HEK293 (cell line): ENCODE measurements around the gene PMF1.

Source experiments
- BCL11A ChIP-seq: fragments of 450-650 bp; formaldehyde crosslinking; IDR thresholded peaks from 2 replicates; pipeline ENCODE4 v1.5.1; 2016; ENCODE audit warnings: low read depth, missing biosample characterization, missing genetic modification characterization
- EGR2 ChIP-seq: fragments of 450-650 bp; formaldehyde crosslinking; IDR thresholded peaks from 2 replicates; pipeline ENCODE4 v1.5.1; 2016; ENCODE audit warnings: low read depth, missing biosample characterization, missing genetic modification characterization
- GFI1B ChIP-seq: fragments of 450-650 bp; formaldehyde crosslinking; IDR thresholded peaks from 2 replicates; pipeline ENCODE4 v1.5.1; 2016; ENCODE audit warnings: missing biosample characterization, missing genetic modification characterization
- HOXD13 ChIP-seq: sonication (generic); formaldehyde crosslinking; IDR thresholded peaks from 2 replicates; pipeline ENCODE4 v1.8.0; 2022; ENCODE audit warnings: missing genetic modification reagents, borderline replicate concordance
- MEIS1 ChIP-seq: sonication (generic); formaldehyde crosslinking; IDR thresholded peaks from 2 replicates; pipeline ENCODE4 v1.8.1; 2022; ENCODE audit warnings: missing genetic modification reagents, mild to moderate bottlenecking, borderline replicate concordance
- PRDM1 ChIP-seq: fragments of 450-650 bp; formaldehyde crosslinking; IDR thresholded peaks from 2 replicates; pipeline ENCODE4; 2016; ENCODE audit warnings: missing biosample characterization, missing genetic modification characterization
- REPIN1 ChIP-seq: fragments of 450-650 bp; formaldehyde crosslinking; IDR thresholded peaks from 2 replicates; pipeline ENCODE4 v1.5.1; 2017; ENCODE audit warnings: missing biosample characterization, missing genetic modification characterization, low read depth
- YY2 ChIP-seq: fragments of 450-650 bp; formaldehyde crosslinking; IDR thresholded peaks from 2 replicates; pipeline ENCODE4 v1.5.1; 2016; ENCODE audit warnings: missing biosample characterization, missing genetic modification characterization
- ZBTB1 ChIP-seq: fragments of 450-650 bp; formaldehyde crosslinking; IDR thresholded peaks from 2 replicates; pipeline ENCODE4 v1.5.1; 2016; ENCODE audit warnings: missing biosample characterization, missing genetic modification characterization
- ZFP69B ChIP-seq: fragments of 450-650 bp; formaldehyde crosslinking; IDR thresholded peaks from 2 replicates; pipeline ENCODE4 v1.5.1; 2016; ENCODE audit warnings: missing biosample characterization, missing genetic modification characterization
- ZNF10 ChIP-seq: fragments of 450-650 bp; formaldehyde crosslinking; IDR thresholded peaks from 2 replicates; pipeline ENCODE4 v1.5.1; 2017; ENCODE audit warnings: missing biosample characterization, missing genetic modification characterization
- ZNF133 ChIP-seq: fragments of 450-650 bp; formaldehyde crosslinking; IDR thresholded peaks from 2 replicates; pipeline ENCODE4 v1.5.1; 2016; ENCODE audit warnings: missing biosample characterization, missing genetic modification characterization
- ZNF19 ChIP-seq: fragments of 450-650 bp; formaldehyde crosslinking; IDR thresholded peaks from 2 replicates; pipeline ENCODE4; 2016; ENCODE audit warnings: missing biosample characterization, missing genetic modification characterization, low read depth
- ZNF2 ChIP-seq: fragments of 450-650 bp; formaldehyde crosslinking; IDR thresholded peaks from 2 replicates; pipeline ENCODE4 v1.5.1; 2016; ENCODE audit warnings: missing biosample characterization, missing genetic modification characterization
- ZNF239 ChIP-seq: fragments of 450-650 bp; formaldehyde crosslinking; IDR thresholded peaks from 2 replicates; pipeline ENCODE4 v1.5.1; 2016; ENCODE audit warnings: missing biosample characterization, missing genetic modification characterization
- ZNF248 ChIP-seq: fragments of 450-650 bp; formaldehyde crosslinking; IDR thresholded peaks from 2 replicates; pipeline ENCODE4 v1.5.1; 2017; ENCODE audit warnings: missing biosample characterization, missing genetic modification characterization
- ZNF266 ChIP-seq: fragments of 450-650 bp; formaldehyde crosslinking; IDR thresholded peaks from 2 replicates; pipeline ENCODE4 v1.5.1; 2016; ENCODE audit warnings: missing biosample characterization, missing genetic modification characterization, low read depth
- ZNF350 ChIP-seq: fragments of 450-650 bp; formaldehyde crosslinking; IDR thresholded peaks from 2 replicates; pipeline ENCODE4 v1.5.0; 2017; ENCODE audit warnings: missing biosample characterization, mild to moderate bottlenecking, missing genetic modification characterization
- ZNF362 ChIP-seq: fragments of 450-650 bp; formaldehyde crosslinking; IDR thresholded peaks from 2 replicates; pipeline ENCODE4 v1.5.1; 2016; ENCODE audit warnings: missing biosample characterization, missing genetic modification characterization
- ZNF37A ChIP-seq: fragments of 450-650 bp; IDR thresholded peaks from 2 replicates; pipeline ENCODE4 v1.5.1; 2018; ENCODE audit warnings: missing biosample characterization, missing genetic modification characterization
- ZNF426 ChIP-seq: fragments of 450-650 bp; formaldehyde crosslinking; IDR thresholded peaks from 2 replicates; pipeline ENCODE4 v1.5.1; 2017; ENCODE audit warnings: missing biosample characterization, missing genetic modification characterization, mild to moderate bottlenecking, inconsistent platforms, moderate library complexity
- ZNF449 ChIP-seq: fragments of 450-650 bp; formaldehyde crosslinking; IDR thresholded peaks from 2 replicates; pipeline ENCODE4 v1.5.1; 2017; ENCODE audit warnings: missing biosample characterization, mild to moderate bottlenecking, missing genetic modification characterization, moderate library complexity
- ZNF544 ChIP-seq: fragments of 450-650 bp; formaldehyde crosslinking; IDR thresholded peaks from 2 replicates; pipeline ENCODE4 v1.5.0; 2017; ENCODE audit warnings: missing biosample characterization, missing genetic modification characterization
- ZNF558 ChIP-seq: fragments of 450-650 bp; formaldehyde crosslinking; IDR thresholded peaks from 2 replicates; pipeline ENCODE4 v1.5.1; 2016; ENCODE audit warnings: missing biosample characterization, missing genetic modification characterization
- ZNF560 ChIP-seq: fragments of 450-650 bp; formaldehyde crosslinking; IDR thresholded peaks from 2 replicates; pipeline ENCODE4 v1.5.1; 2017; ENCODE audit warnings: missing biosample characterization, missing genetic modification characterization, borderline replicate concordance
- ZNF585B ChIP-seq: fragments of 450-650 bp; formaldehyde crosslinking; IDR thresholded peaks from 2 replicates; pipeline ENCODE4 v1.5.1; 2016; ENCODE audit warnings: missing biosample characterization, missing genetic modification characterization
- ZNF645 ChIP-seq: fragments of 450-650 bp; formaldehyde crosslinking; IDR thresholded peaks from 2 replicates; pipeline ENCODE4; 2016; ENCODE audit warnings: missing biosample characterization, missing genetic modification characterization
- ZNF654 ChIP-seq: fragments of 450-650 bp; formaldehyde crosslinking; IDR thresholded peaks from 2 replicates; pipeline ENCODE4 v1.5.1; 2016; ENCODE audit warnings: low read depth, missing biosample characterization, missing genetic modification characterization
- ZNF664 ChIP-seq: fragments of 450-650 bp; formaldehyde crosslinking; IDR thresholded peaks from 2 replicates; pipeline ENCODE4 v1.5.1; 2016; ENCODE audit warnings: missing biosample characterization, missing genetic modification characterization
- ZNF677 ChIP-seq: fragments of 450-650 bp; IDR thresholded peaks from 2 replicates; pipeline ENCODE4 v1.5.0; 2018; ENCODE audit warnings: missing biosample characterization, mild to moderate bottlenecking, missing genetic modification characterization, moderate library complexity
- ZNF776 ChIP-seq: fragments of 450-650 bp; formaldehyde crosslinking; IDR thresholded peaks from 2 replicates; pipeline ENCODE4 v1.5.0; 2017; ENCODE audit warnings: missing biosample characterization, missing genetic modification characterization, borderline replicate concordance
- ZNF777 ChIP-seq: fragments of 450-650 bp; formaldehyde crosslinking; IDR thresholded peaks from 2 replicates; pipeline ENCODE4 v1.5.1; 2017; ENCODE audit warnings: missing biosample characterization, missing genetic modification characterization, borderline replicate concordance
- ZNF785 ChIP-seq: fragments of 450-650 bp; formaldehyde crosslinking; IDR thresholded peaks from 2 replicates; pipeline ENCODE4 v1.5.1; 2016; ENCODE audit warnings: missing biosample characterization, missing genetic modification characterization
- ZNF830 ChIP-seq: fragments of 450-650 bp; IDR thresholded peaks from 2 replicates; pipeline ENCODE4 v1.5.0; 2018; ENCODE audit warnings: missing biosample characterization, missing genetic modification characterization, low read depth, mild to moderate bottlenecking, moderate library complexity
- TF ChIP-seq, protein P1 (sequence below): fragments of 450-650 bp; formaldehyde crosslinking; conservative IDR thresholded peaks from 2 replicates; pipeline ENCODE4 v1.5.1; 2016; ENCODE audit warnings: low read depth, missing biosample characterization, missing genetic modification characterization

PMF1 gene

DNA sequence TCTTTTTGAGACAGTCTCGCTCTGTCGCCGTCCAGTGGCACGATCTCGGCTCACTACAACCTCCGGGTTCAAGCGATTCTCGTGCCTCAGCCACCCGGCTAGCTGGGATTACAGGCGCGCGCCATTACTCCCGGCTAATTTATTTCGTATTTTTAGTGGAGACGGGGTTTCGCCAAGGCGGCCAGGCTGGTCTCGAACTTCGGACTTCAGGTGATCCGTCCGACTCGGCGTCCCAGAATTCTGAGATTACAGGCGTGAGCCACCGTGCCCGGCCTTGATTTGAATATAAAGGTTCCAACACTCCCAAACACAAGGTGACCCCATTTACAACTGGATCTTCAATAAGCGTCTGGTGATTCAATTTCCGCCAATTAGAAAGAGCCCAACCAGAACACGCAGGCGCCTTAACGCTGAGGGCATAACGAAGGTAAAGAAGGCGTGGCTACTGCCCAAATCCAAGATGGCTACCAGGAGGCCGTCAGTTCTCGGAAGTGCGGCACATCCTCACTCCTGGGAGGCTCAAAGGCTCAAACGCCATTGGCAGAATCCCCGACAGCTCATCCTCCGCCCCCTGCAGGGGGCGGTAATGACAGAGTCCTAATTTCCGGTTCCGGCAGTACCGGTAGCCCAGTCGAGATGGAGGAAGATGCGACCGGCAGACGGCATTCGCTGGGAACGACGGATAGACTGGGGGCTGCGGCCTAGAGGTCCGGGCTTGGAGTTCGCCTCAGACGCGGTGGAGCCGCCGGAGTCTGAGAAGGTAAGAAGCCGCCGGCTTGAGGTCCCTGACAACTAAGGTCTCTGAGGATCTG, 19.1 kb upstream of the PMF1 start, which contains the start of gene SLC25A44 (continued):
- TF ChIP-seq, protein P1, sequence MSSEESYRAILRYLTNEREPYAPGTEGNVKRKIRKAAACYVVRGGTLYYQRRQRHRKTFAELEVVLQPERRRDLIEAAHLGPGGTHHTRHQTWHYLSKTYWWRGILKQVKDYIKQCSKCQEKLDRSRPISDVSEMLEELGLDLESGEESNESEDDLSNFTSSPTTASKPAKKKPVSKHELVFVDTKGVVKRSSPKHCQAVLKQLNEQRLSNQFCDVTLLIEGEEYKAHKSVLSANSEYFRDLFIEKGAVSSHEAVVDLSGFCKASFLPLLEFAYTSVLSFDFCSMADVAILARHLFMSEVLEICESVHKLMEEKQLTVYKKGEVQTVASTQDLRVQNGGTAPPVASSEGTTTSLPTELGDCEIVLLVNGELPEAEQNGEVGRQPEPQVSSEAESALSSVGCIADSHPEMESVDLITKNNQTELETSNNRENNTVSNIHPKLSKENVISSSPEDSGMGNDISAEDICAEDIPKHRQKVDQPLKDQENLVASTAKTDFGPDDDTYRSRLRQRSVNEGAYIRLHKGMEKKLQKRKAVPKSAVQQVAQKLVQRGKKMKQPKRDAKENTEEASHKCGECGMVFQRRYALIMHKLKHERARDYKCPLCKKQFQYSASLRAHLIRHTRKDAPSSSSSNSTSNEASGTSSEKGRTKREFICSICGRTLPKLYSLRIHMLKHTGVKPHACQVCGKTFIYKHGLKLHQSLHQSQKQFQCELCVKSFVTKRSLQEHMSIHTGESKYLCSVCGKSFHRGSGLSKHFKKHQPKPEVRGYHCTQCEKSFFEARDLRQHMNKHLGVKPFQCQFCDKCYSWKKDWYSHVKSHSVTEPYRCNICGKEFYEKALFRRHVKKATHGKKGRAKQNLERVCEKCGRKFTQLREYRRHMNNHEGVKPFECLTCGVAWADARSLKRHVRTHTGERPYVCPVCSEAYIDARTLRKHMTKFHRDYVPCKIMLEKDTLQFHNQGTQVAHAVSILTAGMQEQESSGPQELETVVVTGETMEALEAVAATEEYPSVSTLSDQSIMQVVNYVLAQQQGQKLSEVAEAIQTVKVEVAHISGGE: peak; percentile 85
- TF ChIP-seq EGR2 (tag by site-specific recombination) (no peak), ZNF645 (no peak), ZNF10 (tag by site-specific recombination) (no peak), PRDM1 (tag by site-specific recombination) (no peak), BCL11A (tag by site-specific recombination) (no peak), REPIN1 (tag by site-specific recombination) (no peak), ZFP69B (peak; percentile 57; the same call in 1 of the 2 replicates), ZNF558 (no peak), ZNF266 (tag by site-specific recombination) (no peak), ZBTB1 (tag by site-specific recombination) (no peak), GFI1B (no peak), ZNF777 (tag by site-specific recombination) (no peak), ZNF585B (tag by site-specific recombination) (no peak), ZNF426 (tag by site-specific recombination) (no peak), MEIS1 (CRISPR knock-in tag) (no peak), ZNF677 (tag by site-specific recombination) (no peak), ZNF37A (tag by site-specific recombination) (no peak), HOXD13 (CRISPR knock-in tag) (no peak), ZNF19 (tag by site-specific recombination) (no peak), ZNF830 (no peak), ZNF776 (no peak), ZNF785 (no peak), ZNF449 (tag by site-specific recombination) (peak; percentile 89; the same call in 1 of the 2 replicates), ZNF654 (tag by site-specific recombination) (no peak), ZNF239 (tag by site-specific recombination) (no peak), ZNF248 (no peak), ZNF544 (tag by site-specific recombination) (no peak), ZNF560 (no peak), ZNF350 (tag by site-specific recombination) (no peak), ZNF362 (no peak), ZNF133 (tag by site-specific recombination) (no peak), ZNF664 (no peak), ZNF2 (peak; percentile 50), YY2 (peak; percentile 43; the same call in 1 of the 2 replicates)
